Epithelial cell of umbilical artery (primary cell): ENCODE data around the gene NEIL1. TPM values are rescaled to one million over a fixed set of nuclear protein-coding genes. Genes with fewer than 3 reads are reported as not detected.

Experiments used
- total RNA-seq: library from RNA; depleted of rRNA; stranded (reverse); fragments of >200 nt; gene quantifications from 2 replicates; pipeline ENCODE4 v1.2.3, GENCODE V29; 2014

The NEIL1 gene
- total RNA-seq, result 13.3 and 17.5 TPM in 2 replicates

GRCh38 chr15:75346796-75347221 is at the start of gene NEIL1:
Gene NEIL1, plus strand, starts transcription at chr15:75347039. Its CDS starts 1,867 bp downstream, at chr15:75348906.

GRCh38 chr15:75335705-75336355 is 11.0 kb upstream of the NEIL1 start, which contains the start of gene COMMD4:
Gene COMMD4, plus strand, starts transcription at chr15:75336063. Its CDS starts 27 bp downstream, at chr15:75336090.

DNA sequence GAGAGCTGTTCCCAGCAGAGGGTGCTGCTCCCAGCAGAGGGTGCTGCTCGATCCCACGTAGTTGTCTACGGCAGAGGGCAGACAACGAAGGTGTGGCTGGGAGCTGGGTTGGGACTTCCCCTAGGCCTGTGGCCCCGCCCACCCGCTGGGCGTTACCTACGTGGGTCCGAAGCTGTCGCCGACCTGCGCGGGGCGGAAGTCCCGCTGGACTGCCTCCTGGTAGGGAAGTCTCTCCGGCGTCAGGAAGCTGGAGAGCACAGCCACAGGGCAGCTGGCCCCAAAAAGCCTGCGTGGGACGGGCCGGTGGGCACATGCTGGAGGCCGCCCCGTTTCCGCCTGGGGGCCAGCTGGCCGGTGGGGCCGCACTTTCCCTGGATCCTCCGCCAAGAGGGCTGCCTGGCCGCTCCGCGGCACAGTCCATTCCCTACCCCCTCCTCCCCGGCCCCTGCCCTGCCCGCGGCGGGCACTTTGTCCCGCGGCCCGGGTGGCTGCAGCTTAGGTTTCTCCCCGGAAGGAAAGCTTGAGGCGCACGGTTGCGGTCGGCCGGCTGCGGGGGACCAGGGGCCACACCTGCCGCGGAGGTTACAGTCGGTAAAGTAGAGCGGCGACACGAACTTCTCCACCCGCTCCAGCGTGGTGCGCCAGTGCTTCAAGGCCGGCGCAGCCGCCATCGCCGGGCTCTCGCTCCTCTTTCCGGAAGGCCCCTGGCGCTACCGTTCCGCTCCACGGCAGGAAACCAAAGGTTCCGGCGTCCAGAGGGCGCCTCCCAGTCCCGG is 21.3 kb downstream of the NEIL1 start, which contains the start of gene MAN2C1:
Gene MAN2C1 (minus strand): TSS at position 695 of the 776 bp plus-strand sequence. CDS start 24 bp downstream, at position 671.

Other genes starting within 250 kb of the NEIL1 start
- gene C15orf39, start 145.2 kb upstream of the NEIL1 start, total RNA-seq, result 4.0 and 9.4 TPM in 2 replicates
- not detected in 2 replicates for gene GOLGA6C, start 88.7 kb upstream of the NEIL1 start, total RNA-seq
- gene GOLGA6D, start 64.2 kb upstream of the NEIL1 start, total RNA-seq, result not detected in 2 replicates
- 87.7 and 91.5 TPM in 2 replicates for gene COMMD4, start 11.0 kb upstream of the NEIL1 start, total RNA-seq
- gene MAN2C1, start 21.6 kb downstream of the NEIL1 start, total RNA-seq, result 111 and 117 TPM in 2 replicates
- gene SIN3A, start 104.7 kb downstream of the NEIL1 start, total RNA-seq, result 14.6 and 22.9 TPM in 2 replicates
- 15.3 and 15.7 TPM in 2 replicates for gene PTPN9, start 232.3 kb downstream of the NEIL1 start, total RNA-seq